HG03342 (cell line): ENCODE results near the gene FADD.
"Not testable (repeated sequence)": the region's sequence is repeated elsewhere in the genome, so short reads cannot be mapped to it uniquely, and the experiment has no call there.

Experiments used
- ATAC-seq: cut with Tn5 transposase; IDR thresholded peaks from one replicate; pipeline ENCODE4 v1.9.1; 2021; ENCODE audit warnings: mild to moderate bottlenecking, moderate library complexity; ENCODE audit not compliant: unreplicated experiment

Gene FADD

DNA sequence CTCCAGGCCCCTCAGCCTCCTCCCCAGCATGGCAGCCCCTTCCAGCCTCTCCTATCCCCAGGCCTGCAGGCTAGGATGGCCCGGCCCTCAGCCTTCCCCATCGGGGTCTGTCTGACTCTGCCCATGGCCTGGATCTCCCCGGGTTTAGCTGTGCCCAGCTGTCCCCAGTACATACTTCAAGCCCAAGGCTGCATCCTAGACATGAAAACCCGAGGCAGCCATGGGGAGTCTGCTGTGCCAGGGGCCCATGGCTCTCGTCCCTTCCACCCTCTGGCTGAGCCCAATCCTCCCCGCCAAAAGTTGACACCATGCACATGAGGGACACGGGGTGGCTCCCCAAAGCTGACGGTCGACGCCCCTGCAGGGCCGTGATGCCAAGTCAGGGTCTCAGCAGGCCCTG is 22.2 kb upstream of the FADD start:
- ATAC-seq = no peak

DNA sequence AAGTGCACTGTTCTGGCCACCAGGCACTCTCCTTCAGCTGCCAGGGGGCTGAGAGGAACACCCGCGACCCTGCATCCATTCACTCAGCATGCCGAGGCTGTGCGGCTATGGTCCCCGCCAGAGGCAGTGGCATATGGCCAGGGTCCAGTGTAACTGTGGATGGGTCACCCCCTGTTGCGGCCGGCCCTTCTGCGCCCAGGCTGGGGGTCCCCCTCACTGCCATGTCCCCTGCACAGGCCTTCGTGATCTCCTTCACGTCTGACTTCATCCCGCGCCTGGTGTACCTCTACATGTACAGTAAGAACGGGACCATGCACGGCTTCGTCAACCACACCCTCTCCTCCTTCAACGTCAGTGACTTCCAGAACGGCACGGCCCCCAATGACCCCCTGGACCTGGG is 20.8 kb upstream of the FADD start:
- ATAC-seq = no peak

DNA sequence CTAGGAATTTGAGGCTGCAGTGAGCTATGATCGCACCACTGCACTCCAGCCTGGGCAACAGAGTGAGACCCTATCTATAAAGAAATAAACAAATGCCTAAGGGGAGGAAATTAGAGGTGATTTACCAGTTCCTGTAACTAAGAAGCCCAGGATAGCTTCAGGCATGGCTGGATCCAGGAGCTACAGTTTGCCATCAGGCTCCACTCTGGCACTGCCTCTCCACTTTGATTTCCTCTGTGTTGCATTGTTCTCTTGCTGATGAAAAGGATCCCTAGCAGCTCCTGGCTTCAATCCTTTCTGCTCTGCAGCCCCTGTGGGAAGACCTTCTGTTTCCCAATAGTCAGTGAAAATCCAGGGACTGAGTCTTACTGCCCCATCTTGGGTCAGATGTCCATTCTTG is 20.1 kb upstream of the FADD start:
- ATAC-seq = no peak

DNA sequence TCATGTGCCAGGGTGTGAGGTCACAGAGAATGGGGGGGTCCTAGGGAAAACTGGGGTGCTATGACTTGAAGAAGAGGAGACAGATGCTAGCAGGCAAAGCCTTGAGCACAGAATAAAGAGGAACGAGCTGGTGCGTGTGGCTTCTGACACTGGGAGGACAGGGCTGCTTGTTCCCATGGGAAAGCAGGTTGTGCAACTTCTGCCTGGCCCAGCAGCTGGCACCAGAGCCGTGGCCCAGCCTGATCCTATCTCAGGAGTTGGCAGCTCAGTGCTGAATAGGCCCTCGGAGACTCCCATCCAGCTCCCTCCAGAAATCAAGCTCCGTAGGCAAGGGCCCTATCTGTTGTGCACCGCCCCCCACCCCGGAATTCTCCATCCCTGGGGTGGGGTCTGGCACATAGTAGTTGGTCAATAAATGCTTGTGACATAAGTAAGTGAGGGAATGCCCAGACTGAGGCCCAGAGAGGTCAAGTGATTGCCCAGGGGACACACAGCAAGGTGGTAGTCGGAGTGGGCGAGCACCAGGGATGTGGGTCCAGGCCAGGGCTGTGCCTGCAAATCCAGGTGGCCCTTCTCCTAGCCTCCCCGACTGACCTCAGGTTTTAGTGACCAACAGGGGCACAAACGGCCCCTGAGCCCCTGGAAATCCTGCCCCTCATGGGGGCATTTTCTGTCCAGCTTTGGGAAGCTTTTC is 19.5 kb upstream of the FADD start:
- no peak for ATAC-seq

DNA sequence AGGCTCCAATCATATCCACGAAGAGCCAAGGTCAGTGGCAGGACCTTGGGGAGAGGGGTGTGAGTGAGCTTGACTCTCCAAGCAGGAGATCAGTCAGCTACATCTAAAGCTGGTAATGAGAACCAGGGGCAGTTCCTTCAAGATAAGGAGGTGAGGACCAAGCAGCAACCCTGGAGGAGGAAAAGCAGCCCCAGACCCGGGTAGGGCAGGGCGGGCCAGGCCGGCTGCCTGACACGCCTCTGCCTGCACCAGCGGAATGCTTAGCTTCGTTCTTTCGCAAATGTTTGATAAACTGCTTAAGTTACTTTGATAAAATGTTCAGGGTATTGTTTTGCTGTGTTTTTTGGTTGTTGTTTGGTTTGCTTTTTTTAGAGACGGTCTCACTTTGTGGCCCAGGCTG is 18.7 kb upstream of the FADD start:
- no peak for ATAC-seq

DNA sequence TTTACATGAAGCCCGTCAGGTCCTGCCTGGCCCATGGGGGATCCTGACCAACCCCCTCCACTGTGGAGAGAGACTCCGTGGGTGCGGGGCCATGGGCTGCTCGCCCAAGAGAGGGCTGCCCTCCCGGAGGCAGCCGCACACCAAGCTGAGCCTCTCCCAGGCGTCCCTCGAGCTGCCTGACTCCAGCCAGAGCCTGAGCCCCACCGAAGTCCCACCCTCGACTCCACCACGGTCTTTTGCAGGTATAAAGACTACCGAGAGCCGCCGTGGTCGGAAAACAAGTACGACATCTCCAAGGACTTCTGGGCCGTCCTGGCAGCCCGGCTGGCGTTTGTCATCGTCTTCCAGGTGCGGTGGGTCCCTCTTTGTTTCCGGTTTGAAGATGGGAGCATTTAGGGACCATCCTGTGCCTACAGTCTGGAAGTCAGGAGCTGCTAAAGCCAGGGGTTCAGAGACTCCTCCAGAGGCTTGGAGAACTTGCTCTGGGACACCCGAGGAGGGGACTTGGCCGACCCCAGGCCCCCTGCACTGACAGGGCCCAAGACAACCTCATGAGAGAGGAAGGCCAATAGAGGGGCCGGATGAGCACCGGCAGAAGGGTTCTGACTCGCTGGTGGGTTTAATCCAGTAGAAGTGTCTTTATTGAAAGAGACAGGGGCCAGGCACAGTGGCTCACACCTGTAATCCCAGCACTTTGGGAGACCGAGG is 17.6 kb upstream of the FADD start:
- no peak for ATAC-seq

DNA sequence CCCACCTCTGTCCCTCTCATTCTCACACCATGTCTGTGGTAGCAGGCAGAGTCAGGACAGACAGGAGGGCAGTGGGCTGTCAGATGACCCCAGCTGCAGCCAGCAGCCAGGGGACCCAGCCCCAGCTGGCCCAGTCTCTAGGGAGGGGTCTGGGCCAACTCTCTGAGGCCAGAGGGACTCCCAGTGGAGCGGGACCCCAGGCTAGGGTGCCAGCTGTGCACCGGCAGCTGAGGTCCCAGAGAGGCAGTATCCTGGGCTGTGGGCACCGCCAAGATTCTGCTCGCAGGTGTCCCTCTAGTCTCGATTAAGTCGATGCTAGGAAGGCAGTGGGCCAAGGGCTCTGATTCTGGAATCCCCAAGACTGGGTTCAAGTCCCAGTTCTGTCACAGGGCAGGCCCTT is 16.7 kb upstream of the FADD start:
- ATAC-seq = no peak

DNA sequence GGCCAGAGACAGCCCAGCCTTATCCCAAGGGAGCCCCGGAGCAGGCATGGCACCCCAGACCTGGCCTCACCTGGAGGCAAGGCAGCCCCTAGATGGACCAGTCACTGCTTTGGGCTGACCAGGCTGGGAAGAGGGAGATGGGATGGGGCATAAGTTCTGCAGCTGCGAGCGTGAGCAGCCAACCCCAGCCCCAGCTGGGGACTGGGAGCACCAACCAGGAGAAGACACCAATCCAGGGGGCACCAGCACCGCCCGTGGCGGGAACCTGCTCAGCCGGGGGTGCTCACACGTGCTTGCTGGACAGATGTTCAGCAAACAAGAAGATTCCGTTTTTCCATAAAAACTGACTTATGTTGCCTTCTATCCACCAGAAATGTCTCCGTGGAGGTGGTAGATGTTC is 16.2 kb upstream of the FADD start:
- no peak for ATAC-seq

DNA sequence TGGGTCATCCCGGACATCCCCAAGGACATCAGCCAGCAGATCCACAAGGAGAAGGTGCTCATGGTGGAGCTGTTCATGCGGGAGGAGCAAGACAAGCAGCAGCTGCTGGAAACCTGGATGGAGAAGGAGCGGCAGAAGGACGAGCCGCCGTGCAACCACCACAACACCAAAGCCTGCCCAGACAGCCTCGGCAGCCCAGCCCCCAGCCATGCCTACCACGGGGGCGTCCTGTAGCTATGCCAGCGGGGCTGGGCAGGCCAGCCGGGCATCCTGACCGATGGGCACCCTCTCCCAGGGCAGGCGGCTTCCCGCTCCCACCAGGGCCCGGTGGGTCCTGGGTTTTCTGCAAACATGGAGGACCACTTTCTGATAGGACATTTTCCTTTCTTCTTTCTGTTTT is 15.3 kb upstream of the FADD start:
- no peak for ATAC-seq

DNA sequence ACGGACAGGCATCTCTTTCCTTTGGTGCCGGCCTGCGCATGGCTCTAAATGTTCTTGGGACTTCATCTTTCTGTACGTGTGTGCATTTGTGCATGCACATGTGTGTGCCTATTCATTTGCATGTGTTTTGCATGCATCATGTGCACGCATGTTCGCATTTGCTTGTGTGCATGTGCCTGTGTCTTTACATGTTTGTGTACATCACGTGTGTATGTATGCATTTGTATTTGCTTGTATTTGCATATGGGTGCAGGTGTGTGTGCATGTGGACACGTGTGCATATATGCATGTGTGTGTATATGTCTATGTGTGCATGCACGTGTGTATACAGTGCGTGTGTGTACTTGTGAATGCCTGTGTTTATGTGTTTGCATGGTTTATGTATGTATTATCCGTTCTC is 13.5 kb upstream of the FADD start:
- ATAC-seq = no peak

DNA sequence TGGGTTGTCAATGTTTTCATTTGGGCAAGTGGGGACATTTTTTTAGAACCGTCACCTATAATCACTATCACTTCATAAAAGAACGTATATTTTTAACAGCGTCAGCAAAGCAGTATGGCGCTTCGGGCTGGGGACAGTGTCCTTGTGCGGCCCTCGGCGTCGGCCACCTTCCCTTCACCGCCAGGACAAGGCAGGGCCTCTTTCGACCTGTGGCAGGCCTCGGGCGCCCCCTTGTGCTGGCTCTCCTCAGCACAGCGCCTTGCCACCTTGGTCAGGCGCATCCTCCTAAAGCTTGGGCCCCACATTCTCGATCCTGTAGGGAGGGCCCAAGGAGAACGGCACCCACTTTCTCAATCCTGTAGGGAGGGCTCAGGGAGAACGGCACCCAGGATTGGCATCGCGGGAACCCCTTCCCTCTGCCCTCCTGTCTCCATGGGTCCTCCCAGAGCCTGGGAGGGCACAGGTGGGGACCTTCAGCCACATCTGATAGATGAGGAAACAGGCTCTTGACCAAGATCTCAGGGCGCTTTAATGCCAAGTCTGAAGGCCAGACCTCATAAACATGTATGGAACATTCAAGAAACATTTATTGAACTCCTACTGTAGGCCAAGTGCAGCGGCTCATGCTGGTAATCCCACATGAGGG is 11.5 kb upstream of the FADD start:
- no peak for ATAC-seq

DNA sequence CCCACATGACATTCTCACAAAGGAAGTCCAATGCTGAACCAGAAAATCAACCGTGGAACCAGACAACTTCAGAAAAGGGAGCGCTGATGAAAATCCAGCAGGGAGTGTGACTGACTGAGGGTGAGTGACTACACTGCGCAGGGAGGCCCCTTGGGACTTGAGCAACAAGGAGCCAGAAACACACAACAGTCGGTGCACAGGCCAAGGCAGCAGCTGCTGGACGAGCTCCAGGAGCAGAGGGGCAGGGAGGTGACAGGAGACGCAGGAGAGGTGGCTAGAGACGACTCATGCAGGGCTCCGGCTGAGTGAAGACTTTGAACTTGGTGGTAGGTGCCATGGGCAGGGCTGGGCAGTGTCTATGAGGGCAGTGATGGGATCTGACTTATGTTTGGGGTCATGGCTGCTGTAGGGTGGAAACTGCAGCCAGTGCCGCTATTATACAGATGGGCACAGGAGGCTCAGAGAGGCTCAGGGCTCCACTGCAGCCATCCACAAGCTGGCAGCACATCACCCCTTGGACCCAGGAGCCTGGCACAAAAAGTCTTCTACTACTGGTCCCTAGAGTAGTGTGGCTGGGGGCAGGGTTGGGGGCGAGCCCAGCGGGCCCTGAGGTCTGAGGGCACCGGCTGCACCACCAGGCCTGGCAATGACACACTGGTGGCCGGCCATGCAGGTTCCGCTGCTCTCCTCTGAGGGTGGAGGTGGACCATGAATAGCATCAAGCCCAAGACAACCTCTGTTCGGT is 10.3 kb upstream of the FADD start:
- no peak for ATAC-seq

DNA sequence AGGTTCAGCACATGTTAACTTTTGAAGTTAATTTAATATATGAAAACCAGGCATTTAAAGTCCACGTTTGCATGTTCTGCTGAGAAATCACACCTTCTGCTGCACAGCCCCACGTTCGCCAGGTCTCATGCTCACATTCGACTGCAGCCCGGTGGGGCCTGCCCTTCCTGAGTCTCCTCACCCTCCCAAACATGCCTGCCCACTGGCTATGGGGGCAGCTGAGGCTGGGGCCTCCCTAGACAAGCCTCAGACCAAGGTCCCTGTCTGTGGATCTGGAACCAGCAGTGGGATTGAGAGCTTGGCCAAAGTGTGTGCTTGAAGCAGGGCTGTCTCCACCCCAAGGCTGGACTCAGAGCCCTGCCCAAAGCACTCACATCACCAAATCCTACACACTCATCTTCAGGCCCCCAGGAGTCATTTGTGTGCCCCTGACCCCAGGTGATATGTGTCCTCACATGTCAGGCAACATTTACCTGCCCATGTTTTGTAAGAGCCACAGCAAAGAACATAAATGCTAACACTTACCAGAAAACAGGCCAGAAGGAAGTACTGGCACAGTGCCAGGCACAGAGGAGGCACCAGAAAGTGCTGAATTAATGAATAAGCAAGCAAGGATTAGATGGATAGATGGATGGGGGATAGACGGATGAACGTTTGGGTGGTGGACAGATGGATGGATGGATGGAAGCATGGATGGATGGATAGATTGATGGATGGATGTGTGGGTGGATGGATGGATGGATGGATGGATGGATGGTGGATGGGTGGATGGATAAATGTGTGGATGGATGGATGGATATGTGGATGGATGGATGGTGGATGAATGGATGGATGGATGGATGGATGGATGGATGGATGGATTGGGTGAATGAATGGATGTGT is 9.4 kb upstream of the FADD start:
- ATAC-seq = no peak

DNA sequence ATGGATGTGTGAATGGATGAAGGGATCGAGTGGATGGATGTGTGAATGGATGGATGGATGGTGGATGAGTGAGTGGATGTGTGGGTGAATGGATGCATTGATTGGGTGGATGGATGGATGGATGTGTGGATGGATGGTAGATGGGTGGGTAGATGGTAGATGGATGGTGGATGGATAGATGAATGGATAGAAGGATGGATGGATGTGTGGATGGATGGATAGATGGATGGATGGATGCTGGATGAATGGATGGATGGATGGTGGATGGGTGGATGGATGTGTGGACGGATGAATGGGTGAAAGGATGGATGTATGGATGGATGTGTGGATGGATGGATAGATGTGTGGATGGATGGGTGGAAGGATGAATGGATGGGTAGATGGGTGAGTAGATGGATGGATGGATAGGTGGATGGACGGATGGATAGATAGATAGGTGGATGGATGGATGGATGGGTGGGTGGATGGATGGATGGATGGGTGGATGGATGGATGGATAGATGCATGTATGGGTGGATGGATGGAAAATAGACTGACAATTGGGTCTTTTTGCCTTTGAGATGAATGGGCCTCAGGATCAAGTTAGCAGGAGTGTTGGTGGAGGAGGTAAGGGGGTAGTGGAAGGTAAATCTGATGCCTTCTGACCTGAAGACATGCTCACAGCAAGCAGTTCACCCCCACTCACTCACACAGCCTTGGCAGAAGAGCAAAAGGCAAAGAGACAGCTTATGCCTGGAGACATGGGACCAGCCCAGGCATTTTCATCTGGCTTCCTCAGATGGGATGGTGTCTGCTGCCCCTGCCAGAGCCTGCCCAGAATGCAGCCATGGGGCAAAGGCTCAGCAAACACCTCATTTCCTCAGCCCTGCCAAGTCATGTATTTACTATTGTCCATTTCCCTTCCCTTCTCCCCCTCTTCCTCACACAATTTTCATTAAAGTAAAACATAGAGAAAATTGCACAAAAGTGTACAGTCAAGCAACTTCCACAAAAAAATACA is 8.0 kb upstream of the FADD start:
- ATAC-seq = no peak

DNA sequence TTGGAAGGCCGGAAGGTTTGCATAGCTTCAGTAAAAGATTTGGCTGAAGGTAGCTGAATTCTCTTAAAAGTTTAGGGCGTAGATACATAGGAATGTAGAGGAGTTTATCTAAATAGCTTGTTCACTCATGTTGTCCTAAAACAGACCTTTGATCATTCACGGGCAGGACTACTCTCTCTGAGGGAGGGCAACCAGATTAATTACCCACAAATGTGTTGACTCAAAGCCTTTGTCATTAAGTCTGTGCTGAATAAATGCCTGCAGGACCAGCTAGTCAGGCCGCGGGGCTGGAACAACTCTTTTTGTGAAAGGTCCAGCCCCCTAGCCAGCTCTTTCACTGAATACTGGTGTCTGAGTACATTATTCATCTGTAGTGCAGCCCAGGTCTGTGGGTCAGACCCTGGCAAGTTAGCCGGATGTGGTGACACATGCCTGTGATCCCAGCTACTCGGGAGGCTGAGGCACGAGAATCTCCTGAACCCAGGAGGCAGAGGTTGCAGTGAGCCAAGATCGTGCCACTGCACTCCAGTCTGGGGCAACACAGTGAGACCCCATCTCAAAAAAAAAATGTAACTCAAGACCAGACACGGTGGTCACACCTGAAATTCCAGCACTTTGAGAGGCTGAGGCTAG is 2.8 kb upstream of the FADD start:
- ATAC-seq = no peak

DNA sequence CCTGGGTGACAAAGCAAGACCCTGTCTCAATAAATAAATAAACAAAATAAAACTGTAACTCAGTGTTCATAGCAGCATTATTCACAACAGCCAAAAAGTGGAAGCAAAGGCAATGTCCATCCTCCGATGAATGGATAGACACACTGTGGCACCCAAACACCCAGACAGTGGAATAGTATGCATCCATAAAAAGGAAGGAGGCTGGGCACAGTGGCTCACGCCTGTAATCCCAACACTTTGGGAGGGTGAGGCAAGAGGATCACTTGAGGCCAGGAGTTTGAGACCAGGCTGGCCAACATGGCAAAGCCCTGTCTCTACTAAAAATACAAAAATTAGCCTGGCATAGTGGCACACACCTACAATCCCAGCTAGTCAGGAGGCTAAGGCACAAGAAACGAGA is 2.0 kb upstream of the FADD start:
- not testable (repeated sequence) for ATAC-seq

DNA sequence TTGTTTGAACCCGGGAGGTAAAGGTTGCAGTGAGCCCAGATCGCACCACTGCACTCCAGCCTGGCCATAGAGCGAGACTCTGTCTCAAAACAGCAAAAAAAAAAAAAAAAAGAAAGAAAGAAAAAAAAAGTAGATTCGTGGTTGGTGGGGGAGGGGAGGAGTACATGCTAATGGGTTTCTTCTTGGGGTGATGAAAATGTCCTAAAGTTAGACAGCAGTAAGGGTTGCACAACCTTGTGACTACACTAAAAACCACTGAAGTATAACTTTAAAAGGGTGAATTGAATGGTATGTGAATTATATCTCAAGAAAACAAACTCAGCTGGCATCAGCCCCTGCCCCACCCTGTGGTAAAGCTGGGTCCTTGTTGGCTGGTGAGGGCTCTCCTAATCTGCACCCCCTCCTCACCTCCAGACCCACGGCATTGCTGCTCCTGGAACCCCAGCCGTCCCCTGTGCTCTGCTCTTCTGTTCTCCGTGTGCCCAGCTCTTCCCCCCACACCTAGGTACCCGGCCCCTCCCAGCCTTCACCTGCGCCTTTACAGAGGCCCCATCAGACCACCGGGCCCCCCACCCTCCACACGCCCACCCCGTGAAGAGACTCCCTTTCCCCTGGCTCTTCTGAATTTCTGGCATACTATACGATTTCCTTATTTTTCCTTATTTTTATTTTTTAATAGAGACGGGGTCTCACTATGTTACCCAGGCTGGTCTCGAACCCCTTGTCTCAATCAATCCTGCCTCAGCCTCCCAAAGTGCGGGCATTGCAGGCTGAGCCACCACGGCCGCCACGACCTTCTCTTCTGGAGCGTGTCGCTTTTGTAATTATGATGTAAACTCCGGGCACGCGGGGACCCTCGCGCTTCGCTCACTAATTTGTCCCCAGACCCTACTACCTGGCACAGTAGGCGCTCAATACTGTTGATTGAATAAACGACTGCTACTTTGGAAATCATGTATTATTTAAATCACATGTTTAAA is 924 bp upstream of the FADD start:
- no peak for ATAC-seq
